Suprapubic skin (tissue), 4 donors: Measurements from ENCODE around the gene KRT71. TPM values are rescaled to one million over a fixed set of nuclear protein-coding genes. Genes with fewer than 3 reads are reported as not detected.

Experiments used
- DNase-seq, 2 donors: peaks; one replicate each; pipeline ENCODE4 v3.0.0-alpha.2; 2019; ENCODE audit warnings: low spot score in 2 of 2
- H3K27ac ChIP-seq: fragments of 200-600 bp; sonication (generic); one replicate; pipeline ENCODE4 v1.5.1; 2019
- H3K27me3 ChIP-seq: fragments of 200-600 bp; sonication (generic); one replicate; pipeline ENCODE4 v1.5.1; 2019
- H3K36me3 ChIP-seq: fragments of 200-600 bp; sonication (generic); one replicate; pipeline ENCODE4 v1.5.1; 2019
- H3K4me1 ChIP-seq: fragments of 200-600 bp; sonication (generic); one replicate; pipeline ENCODE4 v1.5.1; 2019
- H3K4me3 ChIP-seq: fragments of 200-600 bp; sonication (generic); one replicate; pipeline ENCODE4 v1.5.1; 2019; ENCODE audit warnings: mild to moderate bottlenecking
- H3K9me3 ChIP-seq: fragments of 200-600 bp; sonication (generic); one replicate; pipeline ENCODE4 v1.5.1; 2019
- EP300 ChIP-seq: sonication (generic); formaldehyde crosslinking; IDR thresholded peaks from one replicate; pipeline ENCODE4 v1.6.1; 2017; ENCODE audit warnings: antibody characterized with exemption
- POLR2A ChIP-seq, 2 donors: fragments of 450-650 bp; IDR thresholded peaks; one replicate each; pipeline ENCODE4 v1.6.1; 2017; ENCODE audit warnings: antibody characterized with exemption in 2 of 2, mild to moderate bottlenecking in 2 of 2, moderate library complexity in 2 of 2
- POLR2AphosphoS5 ChIP-seq, 3 donors: sonication (generic); formaldehyde crosslinking; IDR thresholded peaks; one replicate each; pipeline ENCODE4 v1.6.1; 2017; ENCODE audit warnings: antibody characterized with exemption in 3 of 3
- WGBS: methylation state at CpG from one replicate; pipeline ENCODE4 v1.1.5; 2018; 5-methylcytosine and 5-hydroxymethylcytosine counted together
- total RNA-seq, 4 donors: library from RNA; depleted of rRNA; stranded (reverse); fragments of >200 nt; gene quantifications; one replicate each; pipeline ENCODE4 v1.1.0, GENCODE V29; 2016
- TF ChIP-seq, protein P1 (sequence below), 2 donors: fragments of 200-600 bp in 1 of 2; fragments of 450-650 bp in 1 of 2; sonication (generic) in 1 of 2; IDR thresholded peaks; one replicate each; pipeline ENCODE4 v1.5.1; 2016 to 2019; ENCODE audit warnings: antibody characterized with exemption in 2 of 2, mild to moderate bottlenecking in 1 of 2, moderate library complexity in 1 of 2

Gene KRT71
- total RNA-seq, 4 donors from 2014 or later = 5.5 to 231 (median 70.8) TPM

DNA sequence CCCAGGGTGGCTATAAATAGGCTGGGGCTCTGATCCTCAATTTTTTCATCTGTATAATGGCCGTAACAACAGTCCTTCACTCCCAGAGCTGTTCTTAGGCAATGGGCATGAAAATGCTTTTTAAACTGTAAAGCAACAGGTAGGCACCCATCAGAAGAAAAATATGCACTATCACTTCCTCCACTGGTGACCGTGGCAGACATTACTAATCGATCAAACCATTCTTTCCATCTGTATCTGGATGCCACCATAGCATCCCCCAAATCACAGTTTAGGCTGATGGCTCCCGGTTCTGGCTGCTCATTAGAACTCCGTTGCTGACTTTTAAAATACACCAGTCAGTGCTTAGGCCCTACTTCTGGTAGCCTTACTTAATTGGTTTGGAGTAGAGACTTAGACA lies 11.2 kb downstream of the KRT71 start:
- no peaks in the 10 kb centered on the region for H3K27me3 ChIP-seq
- TF ChIP-seq, protein P1, sequence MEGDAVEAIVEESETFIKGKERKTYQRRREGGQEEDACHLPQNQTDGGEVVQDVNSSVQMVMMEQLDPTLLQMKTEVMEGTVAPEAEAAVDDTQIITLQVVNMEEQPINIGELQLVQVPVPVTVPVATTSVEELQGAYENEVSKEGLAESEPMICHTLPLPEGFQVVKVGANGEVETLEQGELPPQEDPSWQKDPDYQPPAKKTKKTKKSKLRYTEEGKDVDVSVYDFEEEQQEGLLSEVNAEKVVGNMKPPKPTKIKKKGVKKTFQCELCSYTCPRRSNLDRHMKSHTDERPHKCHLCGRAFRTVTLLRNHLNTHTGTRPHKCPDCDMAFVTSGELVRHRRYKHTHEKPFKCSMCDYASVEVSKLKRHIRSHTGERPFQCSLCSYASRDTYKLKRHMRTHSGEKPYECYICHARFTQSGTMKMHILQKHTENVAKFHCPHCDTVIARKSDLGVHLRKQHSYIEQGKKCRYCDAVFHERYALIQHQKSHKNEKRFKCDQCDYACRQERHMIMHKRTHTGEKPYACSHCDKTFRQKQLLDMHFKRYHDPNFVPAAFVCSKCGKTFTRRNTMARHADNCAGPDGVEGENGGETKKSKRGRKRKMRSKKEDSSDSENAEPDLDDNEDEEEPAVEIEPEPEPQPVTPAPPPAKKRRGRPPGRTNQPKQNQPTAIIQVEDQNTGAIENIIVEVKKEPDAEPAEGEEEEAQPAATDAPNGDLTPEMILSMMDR (IDR thresholded peaks at IDR 0.05) = no peak
- no peak for TF ChIP-seq POLR2A (IDR thresholded peaks at IDR 0.05)
- TF ChIP-seq POLR2AphosphoS5 (IDR thresholded peaks at IDR 0.05) = no peak
- no peak for TF ChIP-seq EP300
- H3K27ac ChIP-seq = no peak overlapping the region
- 97% methylated on average over 5 of the region's 5 CpGs for WGBS
- no peak overlapping the region for H3K4me3 ChIP-seq
- no peak for DNase-seq
- H3K9me3 ChIP-seq = no peaks in the 10 kb centered on the region
- no peaks in the 10 kb centered on the region for H3K36me3 ChIP-seq
- peaks cover 40% of the 10 kb centered on the region for H3K4me1 ChIP-seq

DNA sequence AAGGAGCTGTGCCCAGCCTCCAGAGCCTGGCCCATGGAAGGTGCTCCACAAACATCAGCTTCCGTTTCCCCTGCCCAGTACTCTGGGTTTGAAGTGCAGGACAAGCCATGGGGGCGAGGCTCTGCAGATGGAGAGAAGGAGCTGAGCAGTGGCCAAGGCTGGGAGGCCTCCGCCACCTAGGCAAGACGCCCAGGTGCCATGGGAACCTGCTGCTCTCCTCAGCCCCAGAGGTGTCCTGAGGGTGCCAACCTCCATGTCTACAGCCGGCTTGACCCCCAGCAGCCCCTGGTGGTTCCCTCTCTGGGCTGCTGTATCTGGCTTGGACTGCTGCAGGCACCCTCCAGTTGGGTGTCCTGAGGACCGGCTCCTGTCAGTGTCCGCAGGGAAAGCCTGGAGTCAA lies 12.4 kb downstream of the KRT71 start:
- WGBS = 75% methylated on average over 5 of the region's 7 CpGs
- H3K4me3 ChIP-seq = no peak overlapping the region
- peaks cover 40% of the 10 kb centered on the region for H3K4me1 ChIP-seq
- TF ChIP-seq POLR2AphosphoS5 (IDR thresholded peaks at IDR 0.05) (no peak), EP300 (no peak), POLR2A (IDR thresholded peaks at IDR 0.05) (no peak)
- TF ChIP-seq, protein P1 (IDR thresholded peaks at IDR 0.05) = no peak
- no peaks in the 10 kb centered on the region for H3K36me3 ChIP-seq
- no peak for DNase-seq
- H3K27ac ChIP-seq = no peak overlapping the region
- no peaks in the 10 kb centered on the region for H3K27me3 ChIP-seq
- no peaks in the 10 kb centered on the region for H3K9me3 ChIP-seq

DNA sequence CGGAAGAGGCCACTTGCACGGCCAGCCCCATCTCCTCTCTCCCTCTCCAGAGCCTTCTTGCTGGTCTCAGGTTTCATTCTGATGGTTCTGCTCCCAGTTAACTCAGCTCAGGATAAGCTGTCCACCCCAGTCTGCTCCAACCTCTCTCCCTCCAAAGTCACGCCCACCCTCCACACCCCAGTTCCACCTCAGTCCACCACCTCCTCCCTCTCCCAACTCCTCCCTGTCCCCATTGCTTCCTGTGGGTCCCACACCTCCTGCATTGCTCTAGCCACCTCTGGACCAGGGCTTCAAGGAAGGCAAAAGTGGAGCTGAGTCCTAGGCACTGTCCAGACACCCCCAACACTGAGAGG lies 13.1 kb downstream of the KRT71 start:
- Histone ChIP-seq H3K9me3 (no peaks in the 10 kb centered on the region), H3K4me1 (peaks cover 37% of the 10 kb centered on the region), H3K27ac (peak overlapping the region; percentile 3), H3K27me3 (no peaks in the 10 kb centered on the region), H3K4me3 (no peak overlapping the region), H3K36me3 (no peaks in the 10 kb centered on the region)
- TF ChIP-seq POLR2A (IDR thresholded peaks at IDR 0.05) (no peak), EP300 (no peak), POLR2AphosphoS5 (IDR thresholded peaks at IDR 0.05) (no peak)
- TF ChIP-seq, protein P1 (IDR thresholded peaks at IDR 0.05) = no peak
- WGBS = 85% methylated on average over 3 of the region's 3 CpGs
- DNase-seq = no peak

DNA sequence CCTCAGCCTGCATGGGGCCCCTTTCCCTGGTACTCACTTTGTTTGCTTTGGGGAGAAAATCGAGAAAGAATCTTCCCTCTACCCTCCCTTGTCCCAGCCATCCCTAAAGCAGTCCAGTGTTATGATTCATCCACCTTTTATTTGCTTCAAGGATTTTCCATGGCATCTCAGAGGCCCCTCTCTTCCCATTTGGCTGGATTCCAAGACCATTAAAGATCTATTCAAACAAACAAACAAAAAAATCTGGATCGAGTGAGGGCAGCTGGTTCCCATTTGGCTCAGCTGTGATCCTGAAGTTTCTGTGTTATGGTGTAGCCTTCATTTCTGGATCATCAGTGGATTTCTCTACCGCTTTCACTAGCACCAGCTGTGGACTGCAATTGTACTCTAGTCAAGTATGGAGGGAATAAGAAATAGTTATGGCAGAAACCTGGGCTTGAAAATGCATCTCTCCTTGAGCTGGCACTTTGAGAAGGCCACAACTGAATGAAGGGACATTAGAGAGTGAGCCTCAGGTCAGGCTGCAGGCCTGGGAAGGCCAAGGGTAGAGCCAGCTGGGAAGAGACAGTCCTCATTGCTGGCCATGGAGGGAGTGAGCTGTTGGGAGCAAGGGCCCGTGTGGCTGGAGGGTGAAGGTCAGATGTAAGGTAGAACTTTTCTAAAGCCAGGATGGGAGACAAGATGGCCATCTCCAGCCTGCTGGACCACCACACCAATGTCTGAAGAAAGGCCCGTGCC lies 13.7 kb downstream of the KRT71 start:
- DNase-seq = no peak
- Histone ChIP-seq H3K36me3 (no peaks in the 10 kb centered on the region), H3K27me3 (no peaks in the 10 kb centered on the region), H3K27ac (peak overlapping the region; percentile 3), H3K4me1 (peaks cover 31% of the 10 kb centered on the region), H3K4me3 (no peak overlapping the region), H3K9me3 (no peaks in the 10 kb centered on the region)
- TF ChIP-seq EP300 (no peak), POLR2A (IDR thresholded peaks at IDR 0.05) (no peak), POLR2AphosphoS5 (IDR thresholded peaks at IDR 0.05) (no peak)
- TF ChIP-seq, protein P1 (IDR thresholded peaks at IDR 0.05) = no peak
- 59% methylated on average over 5 of the region's 5 CpGs for WGBS

DNA sequence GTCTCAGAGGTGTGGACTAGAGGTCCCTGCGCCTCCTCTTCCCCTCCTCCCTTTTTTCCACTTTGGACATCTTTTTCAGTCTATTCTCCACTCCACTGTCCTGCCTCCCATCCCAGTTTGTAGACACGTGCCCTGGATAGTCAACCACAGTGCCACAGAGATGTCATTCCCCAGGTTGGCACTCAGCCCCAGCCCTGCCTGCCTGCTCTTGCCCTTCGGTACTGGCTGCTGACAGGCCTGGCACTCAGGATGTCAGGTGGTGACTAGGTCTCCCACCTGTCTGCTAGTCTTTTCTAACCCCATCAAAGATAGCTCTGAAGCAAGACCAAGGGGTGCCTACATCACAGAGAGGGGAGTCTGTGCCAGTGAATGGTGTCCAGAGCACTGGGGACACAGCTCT lies 15.8 kb downstream of the KRT71 start:
- peaks cover 25% of the 10 kb centered on the region for H3K4me1 ChIP-seq
- H3K36me3 ChIP-seq = no peaks in the 10 kb centered on the region
- no peak overlapping the region for H3K4me3 ChIP-seq
- 65% methylated on average over 3 of the region's 3 CpGs for WGBS
- H3K27me3 ChIP-seq = no peaks in the 10 kb centered on the region
- no peak overlapping the region for H3K27ac ChIP-seq
- DNase-seq = no peak
- TF ChIP-seq POLR2A (IDR thresholded peaks at IDR 0.05) (no peak), EP300 (no peak), POLR2AphosphoS5 (IDR thresholded peaks at IDR 0.05) (no peak)
- TF ChIP-seq, protein P1 (IDR thresholded peaks at IDR 0.05) = no peak
- H3K9me3 ChIP-seq = no peaks in the 10 kb centered on the region
